ENCODE measurements around the gene TTC16. TPM values are rescaled to one million over a fixed set of nuclear protein-coding genes. Genes with fewer than 3 reads are reported as not detected.

TTC16 gene
- total RNA-seq, 1 experiment from 2014 or later, result not detected

- no peak overlapping the region for H2BK120ac ChIP-seq (ENCODE audit: low read depth, low read length, poor library complexity, severe bottlenecking)
- no peak overlapping the region for H3K4me2 ChIP-seq (ENCODE audit: insufficient read depth, insufficient read length, low read length)
- H3K23me2 ChIP-seq (ENCODE audit: insufficient read length, low read depth, low read length, poor library complexity, severe bottlenecking), result no peaks in the 10 kb centered on the region
- no peak overlapping the region for H2BK15ac ChIP-seq (ENCODE audit: low read depth, low read length)
- H3T11ph ChIP-seq (ENCODE audit: low read length), result no peak overlapping the region
- H4K91ac ChIP-seq (ENCODE audit: insufficient read length, low read depth, low read length), result no peak overlapping the region
- no peak overlapping the region for H3K4ac ChIP-seq (ENCODE audit: low read depth, low read length)
- TF ChIP-seq CTCF (conservative IDR thresholded peaks at IDR 0.05), result no peak
- H3K4me1 Mint-ChIP-seq, result peaks cover 0 to 7% of the 10 kb centered on the region in 2 experiments; a peak in 3 of 4 replicates
- H3K23ac ChIP-seq (ENCODE audit: insufficient read length, low read depth, low read length), result no peak overlapping the region
- no peak overlapping the region for H3K56ac ChIP-seq (ENCODE audit: insufficient read length, low read depth, low read length)
- H3K4me3 Mint-ChIP-seq, result no peak overlapping the region
- H3K4me1 ChIP-seq (ENCODE audit: insufficient read depth, low read length), result no peaks in the 10 kb centered on the region
- no peaks in the 10 kb centered on the region for H4K20me1 ChIP-seq (ENCODE audit: control insufficient read depth, insufficient read depth, insufficient read length)
- H2AFZ ChIP-seq (ENCODE audit: low read length), result no peak overlapping the region
- H3K79me2 ChIP-seq (ENCODE audit: insufficient read depth, low read length), result no peaks in the 10 kb centered on the region
- no peaks in the 10 kb centered on the region for H3K79me1 ChIP-seq (ENCODE audit: insufficient read depth, low read depth, low read length, poor library complexity, severe bottlenecking)
- no peak overlapping the region for H3K9ac ChIP-seq (ENCODE audit: extremely low read depth, insufficient read length, low read length)
- no peaks in the 10 kb centered on the region; a peak in 1 of 7 replicates for H3K36me3 Mint-ChIP-seq (ENCODE audit: insufficient read depth in 1 of 3, low read depth in 3 of 3)
- H3K27ac Mint-ChIP-seq, result no peak overlapping the region
- H3K14ac ChIP-seq (ENCODE audit: insufficient read depth, low read length), result no peak overlapping the region
- no peak overlapping the region for H3K18ac ChIP-seq (ENCODE audit: insufficient read length, low read depth, low read length)
- no peak overlapping the region for H4K8ac ChIP-seq (replicated peaks; ENCODE audit: insufficient read length, low read depth, low read length)
- H4K5ac ChIP-seq (ENCODE audit: insufficient read length, low read depth, low read length), result no peak overlapping the region
- WGBS (ENCODE audit: extremely low coverage, insufficient read length, low lambda C conversion rate), result no CpG with 5 or more reads among the region's 8 CpGs
- no peaks in the 10 kb centered on the region for H3K9me3 Mint-ChIP-seq
- H3K27ac ChIP-seq (ENCODE audit: insufficient read length, low read depth, low read length), result no peak overlapping the region
- no peak overlapping the region for H2AK5ac ChIP-seq (ENCODE audit: insufficient read length, low read length)
- H2BK20ac ChIP-seq (ENCODE audit: low read depth, low read length, poor library complexity, severe bottlenecking), result no peak overlapping the region
- no peak overlapping the region for H2BK12ac ChIP-seq (ENCODE audit: insufficient read length, low read depth, low read length)
- no peak for DNase-seq
- H3K27me3 ChIP-seq (ENCODE audit: insufficient read depth, low read length), result no peaks in the 10 kb centered on the region
- no peaks in the 10 kb centered on the region for H3K9me3 ChIP-seq (ENCODE audit: control insufficient read depth, low read depth, low read length)
- H2BK5ac ChIP-seq (ENCODE audit: insufficient read length, low read length), result no peak overlapping the region
- no peaks in the 10 kb centered on the region for H3K27me3 Mint-ChIP-seq (ENCODE audit: low read depth)
Observed at GRCh38 chr9:127726871-127727270, 11.0 kb downstream of the TTC16 start.
